COLO668 (cell line): ENCODE data around the gene VMO1.
A peak's percentile ranks its signal among the peaks of the same experiment; 100 is the strongest.
"Not testable (repeated sequence)": the region's sequence is repeated elsewhere in the genome, so short reads cannot be mapped to it uniquely, and the experiment has no call there.

ENCODE experiments used
- DNase-seq: peaks from one replicate; lab custom pipeline; 2025; ENCODE audit not compliant: unreplicated experiment; lab: John Stamatoyannopoulos, UW

VMO1 gene

GRCh38 chr17:4786106-4786511 is at the start of gene VMO1:
Gene VMO1 (minus strand): TSS chr17:4786364. CDS start chr17:4786352, 12 bp downstream.
- DNase-seq: no peak

- peak; percentile 13 for DNase-seq
Observed at GRCh38 chr17:4834681-4835020, 48.5 kb upstream of the VMO1 start.

GRCh38 chr17:4833941-4834680 is 47.9 kb upstream of the VMO1 start:
- DNase-seq: peak; percentile 29

- peak; percentile 95 for DNase-seq
Observed at GRCh38 chr17:4833178-4833940, 47.2 kb upstream of the VMO1 start, which contains the start of gene MINK1. Gene MINK1 (plus strand): TSS chr17:4833340. CDS start chr17:4833584, 244 bp downstream.

GRCh38 chr17:4832829-4833177 is 46.6 kb upstream of the VMO1 start:
- not testable (repeated sequence) for DNase-seq

GRCh38 chr17:4827399-4827798 is 41.2 kb upstream of the VMO1 start:
- DNase-seq: no peak

GRCh38 chr17:4823373-4824089 is 37.4 kb upstream of the VMO1 start:
- no peak for DNase-seq

GRCh38 chr17:4822835-4823234 is 36.7 kb upstream of the VMO1 start:
- no peak for DNase-seq

GRCh38 chr17:4818276-4818675 is 32.1 kb upstream of the VMO1 start:
- no peak for DNase-seq

- DNase-seq: no peak
Observed at GRCh38 chr17:4816826-4817225, 30.7 kb upstream of the VMO1 start.

- DNase-seq: no peak
Observed at GRCh38 chr17:4815043-4815675, 29.0 kb upstream of the VMO1 start.

- DNase-seq: no peak
Observed at GRCh38 chr17:4812690-4813089, 26.5 kb upstream of the VMO1 start.

- no peak for DNase-seq
Observed at GRCh38 chr17:4811471-4811870, 25.3 kb upstream of the VMO1 start.

- DNase-seq: no peak
Observed at GRCh38 chr17:4810696-4811290, 24.6 kb upstream of the VMO1 start.

GRCh38 chr17:4808378-4808767 is 22.2 kb upstream of the VMO1 start:
- DNase-seq: no peak

- no peak for DNase-seq
Observed at GRCh38 chr17:4807605-4808377, 21.6 kb upstream of the VMO1 start.

GRCh38 chr17:4806777-4807604 is 20.8 kb upstream of the VMO1 start, which contains the start of gene PLD2:
Gene PLD2 (plus strand): TSS chr17:4807152. CDS start chr17:4807773, 621 bp downstream.
- peak; percentile 83 for DNase-seq

- no peak for DNase-seq
Observed at GRCh38 chr17:4806456-4806776, 20.3 kb upstream of the VMO1 start.

GRCh38 chr17:4802228-4802627 is 16.1 kb upstream of the VMO1 start, which contains the start of gene C17orf114:
Gene C17orf114 (minus strand): TSS chr17:4802328.
- no peak for DNase-seq
